Suprapubic skin (tissue), 4 donors: ENCODE data around the gene KCTD18. TPM values are rescaled to one million over a fixed set of nuclear protein-coding genes. Genes with fewer than 3 reads are reported as not detected.

ENCODE experiments used
- DNase-seq, 2 donors: peaks; one replicate each; pipeline ENCODE4 v3.0.0-alpha.2; 2019; ENCODE audit warnings: low spot score in 2 of 2
- H3K27ac ChIP-seq: fragments of 200-600 bp; sonication (generic); one replicate; pipeline ENCODE4 v1.5.1; 2019
- H3K27me3 ChIP-seq: fragments of 200-600 bp; sonication (generic); one replicate; pipeline ENCODE4 v1.5.1; 2019
- H3K36me3 ChIP-seq: fragments of 200-600 bp; sonication (generic); one replicate; pipeline ENCODE4 v1.5.1; 2019
- H3K4me1 ChIP-seq: fragments of 200-600 bp; sonication (generic); one replicate; pipeline ENCODE4 v1.5.1; 2019
- H3K4me3 ChIP-seq: fragments of 200-600 bp; sonication (generic); one replicate; pipeline ENCODE4 v1.5.1; 2019; ENCODE audit warnings: mild to moderate bottlenecking
- H3K9me3 ChIP-seq: fragments of 200-600 bp; sonication (generic); one replicate; pipeline ENCODE4 v1.5.1; 2019
- EP300 ChIP-seq: sonication (generic); formaldehyde crosslinking; IDR thresholded peaks from one replicate; pipeline ENCODE4 v1.6.1; 2017; ENCODE audit warnings: antibody characterized with exemption
- POLR2A ChIP-seq, 2 donors: fragments of 450-650 bp; IDR thresholded peaks; one replicate each; pipeline ENCODE4 v1.6.1; 2017; ENCODE audit warnings: antibody characterized with exemption in 2 of 2, mild to moderate bottlenecking in 2 of 2, moderate library complexity in 2 of 2
- POLR2AphosphoS5 ChIP-seq, 3 donors: sonication (generic); formaldehyde crosslinking; IDR thresholded peaks; one replicate each; pipeline ENCODE4 v1.6.1; 2017; ENCODE audit warnings: antibody characterized with exemption in 3 of 3
- WGBS: methylation state at CpG from one replicate; pipeline ENCODE4 v1.1.5; 2018; 5-methylcytosine and 5-hydroxymethylcytosine counted together
- total RNA-seq, 4 donors: library from RNA; depleted of rRNA; stranded (reverse); fragments of >200 nt; gene quantifications; one replicate each; pipeline ENCODE4 v1.1.0, GENCODE V29; 2016
- TF ChIP-seq, protein P1 (sequence below), 2 donors: fragments of 200-600 bp in 1 of 2; fragments of 450-650 bp in 1 of 2; sonication (generic) in 1 of 2; IDR thresholded peaks; one replicate each; pipeline ENCODE4 v1.5.1; 2016 to 2019; ENCODE audit warnings: antibody characterized with exemption in 2 of 2, mild to moderate bottlenecking in 1 of 2, moderate library complexity in 1 of 2

Gene KCTD18
- total RNA-seq, 4 donors from 2014 or later: 14.0 to 22.8 (median 21.2) TPM

GRCh38 chr2:200471928-200472645 is 37.8 kb downstream of the KCTD18 start:
- Histone ChIP-seq H3K9me3 (no peaks in the 10 kb centered on the region), H3K4me3 (no peak overlapping the region), H3K4me1 (peaks cover 5% of the 10 kb centered on the region), H3K27ac (no peak overlapping the region), H3K36me3 (peaks cover 83% of the 10 kb centered on the region), H3K27me3 (no peaks in the 10 kb centered on the region)
- no peak for DNase-seq
- TF ChIP-seq EP300: no peak
- no peak for TF ChIP-seq POLR2A (IDR thresholded peaks at IDR 0.05)
- TF ChIP-seq, protein P1, sequence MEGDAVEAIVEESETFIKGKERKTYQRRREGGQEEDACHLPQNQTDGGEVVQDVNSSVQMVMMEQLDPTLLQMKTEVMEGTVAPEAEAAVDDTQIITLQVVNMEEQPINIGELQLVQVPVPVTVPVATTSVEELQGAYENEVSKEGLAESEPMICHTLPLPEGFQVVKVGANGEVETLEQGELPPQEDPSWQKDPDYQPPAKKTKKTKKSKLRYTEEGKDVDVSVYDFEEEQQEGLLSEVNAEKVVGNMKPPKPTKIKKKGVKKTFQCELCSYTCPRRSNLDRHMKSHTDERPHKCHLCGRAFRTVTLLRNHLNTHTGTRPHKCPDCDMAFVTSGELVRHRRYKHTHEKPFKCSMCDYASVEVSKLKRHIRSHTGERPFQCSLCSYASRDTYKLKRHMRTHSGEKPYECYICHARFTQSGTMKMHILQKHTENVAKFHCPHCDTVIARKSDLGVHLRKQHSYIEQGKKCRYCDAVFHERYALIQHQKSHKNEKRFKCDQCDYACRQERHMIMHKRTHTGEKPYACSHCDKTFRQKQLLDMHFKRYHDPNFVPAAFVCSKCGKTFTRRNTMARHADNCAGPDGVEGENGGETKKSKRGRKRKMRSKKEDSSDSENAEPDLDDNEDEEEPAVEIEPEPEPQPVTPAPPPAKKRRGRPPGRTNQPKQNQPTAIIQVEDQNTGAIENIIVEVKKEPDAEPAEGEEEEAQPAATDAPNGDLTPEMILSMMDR (IDR thresholded peaks at IDR 0.05): no peak
- no peak for TF ChIP-seq POLR2AphosphoS5 (IDR thresholded peaks at IDR 0.05)
- WGBS: 90% methylated on average over 7 of the region's 8 CpGs

DNA sequence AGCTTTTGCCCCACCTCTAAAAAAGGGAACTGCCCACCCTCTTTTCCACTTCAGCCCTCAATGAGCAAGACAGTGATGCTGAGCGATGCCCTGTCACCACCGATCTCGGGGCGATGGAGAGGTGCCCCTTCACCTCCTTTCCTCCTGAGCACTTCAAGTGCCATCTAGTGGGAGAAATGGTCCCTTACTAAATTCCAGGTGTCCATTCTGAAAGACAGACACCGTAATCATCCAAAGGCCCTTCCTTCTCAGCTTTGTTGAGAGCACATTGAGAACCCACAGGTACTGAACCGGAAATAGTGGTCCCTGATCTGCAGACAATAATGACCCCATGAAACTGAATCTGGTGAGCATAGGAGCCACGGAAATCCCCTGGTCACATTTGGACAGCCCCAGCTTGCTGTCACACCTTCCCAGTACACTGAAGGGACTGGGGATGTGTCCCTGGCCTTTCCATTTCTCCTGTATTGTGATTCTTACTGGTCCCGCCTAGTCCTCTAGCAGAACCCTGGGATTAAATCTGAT is 38.5 kb downstream of the KCTD18 start:
- 65% methylated on average over 8 of the region's 8 CpGs for WGBS
- Histone ChIP-seq H3K4me3 (no peak overlapping the region), H3K9me3 (no peaks in the 10 kb centered on the region), H3K4me1 (peaks cover 5% of the 10 kb centered on the region), H3K27ac (no peak overlapping the region), H3K36me3 (peaks cover 78% of the 10 kb centered on the region), H3K27me3 (no peaks in the 10 kb centered on the region)
- TF ChIP-seq POLR2AphosphoS5 (IDR thresholded peaks at IDR 0.05): no peak
- TF ChIP-seq, protein P1 (IDR thresholded peaks at IDR 0.05): peak; percentile 10 to 14
- DNase-seq: no peak

DNA sequence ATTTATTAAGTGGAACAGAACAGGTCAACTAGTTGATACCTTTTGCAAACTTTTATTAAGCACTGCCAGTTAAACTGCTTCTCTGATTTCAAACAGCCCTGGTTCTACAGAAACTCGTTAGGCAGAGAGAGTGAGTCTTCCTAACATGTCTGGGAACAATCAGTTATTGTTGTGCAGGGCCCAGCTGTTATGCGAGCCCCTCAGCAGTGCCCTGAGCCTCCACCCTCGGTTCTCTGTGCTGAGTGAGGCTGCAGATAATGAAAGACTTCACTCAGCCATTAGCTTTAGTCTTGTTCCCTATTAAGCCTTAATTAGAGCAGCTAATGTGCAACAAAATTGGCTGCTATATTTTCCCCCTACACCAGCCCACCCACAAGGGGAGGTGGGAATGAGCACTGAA is 39.6 kb downstream of the KCTD18 start:
- Histone ChIP-seq H3K4me3 (no peak overlapping the region), H3K27me3 (no peaks in the 10 kb centered on the region), H3K27ac (no peak overlapping the region), H3K36me3 (peaks cover 67% of the 10 kb centered on the region), H3K4me1 (peaks cover 5% of the 10 kb centered on the region), H3K9me3 (no peaks in the 10 kb centered on the region)
- TF ChIP-seq POLR2A (IDR thresholded peaks at IDR 0.05) (no peak), EP300 (no peak), POLR2AphosphoS5 (IDR thresholded peaks at IDR 0.05) (no peak)
- TF ChIP-seq, protein P1 (IDR thresholded peaks at IDR 0.05): no peak
- 76% methylated on average over 3 of the region's 3 CpGs for WGBS
- no peak for DNase-seq

- Histone ChIP-seq H3K9me3 (no peaks in the 10 kb centered on the region), H3K4me1 (peaks cover 5% of the 10 kb centered on the region), H3K36me3 (peaks cover 62% of the 10 kb centered on the region), H3K4me3 (no peak overlapping the region), H3K27ac (no peak overlapping the region), H3K27me3 (no peaks in the 10 kb centered on the region)
- TF ChIP-seq EP300: no peak
- no peak for TF ChIP-seq POLR2A (IDR thresholded peaks at IDR 0.05)
- TF ChIP-seq, protein P1 (IDR thresholded peaks at IDR 0.05): no peak
- no peak for TF ChIP-seq POLR2AphosphoS5 (IDR thresholded peaks at IDR 0.05)
- no peak for DNase-seq
- 85% methylated on average over 13 of the region's 13 CpGs for WGBS
These were observed 40.1 kb downstream of the KCTD18 start for GRCh38 chr2:200469708-200470211.

- Histone ChIP-seq H3K4me1 (peaks cover 5% of the 10 kb centered on the region), H3K36me3 (peaks cover 47% of the 10 kb centered on the region), H3K27me3 (no peaks in the 10 kb centered on the region), H3K4me3 (no peak overlapping the region), H3K9me3 (no peaks in the 10 kb centered on the region), H3K27ac (no peak overlapping the region)
- TF ChIP-seq, protein P1 (IDR thresholded peaks at IDR 0.05): no peak
- TF ChIP-seq POLR2AphosphoS5 (IDR thresholded peaks at IDR 0.05) (no peak), EP300 (no peak)
- no peak for DNase-seq
- 88% methylated on average over 8 of the region's 8 CpGs for WGBS
These were observed 41.8 kb downstream of the KCTD18 start for GRCh38 chr2:200467806-200468681.
